NK-92 treated with Interleukin-12 subunit alpha and Interleukin-12 subunit beta, amount 100 ng/mL, for 24 hours (cell line): ENCODE data around the gene PKNOX2.

Experiments
- DNase-seq: peaks from one replicate; lab custom pipeline; 2025; lab: John Stamatoyannopoulos, UW

Gene PKNOX2

DNA sequence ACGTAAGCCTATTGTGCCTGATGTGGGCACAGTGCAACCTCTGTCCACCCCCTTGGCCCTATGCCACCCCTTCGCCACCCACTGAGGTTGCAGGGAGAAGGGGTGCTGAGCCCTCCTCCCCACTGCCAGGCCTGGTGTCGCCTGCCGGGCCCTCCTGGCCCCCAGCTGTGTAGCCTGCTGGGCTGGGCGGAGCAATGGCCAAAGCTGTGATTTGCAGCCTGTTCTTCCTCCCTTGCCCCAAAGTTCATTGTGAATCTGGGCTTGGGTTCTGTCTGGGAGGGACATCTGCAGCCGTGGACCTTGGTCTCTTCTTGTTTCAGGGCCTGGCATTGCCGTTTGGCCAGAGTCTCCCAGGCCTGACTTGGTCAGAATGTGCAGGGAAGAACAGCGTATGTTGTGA, 121.9 kb downstream of the PKNOX2 start:
- DNase-seq: no peak

DNA sequence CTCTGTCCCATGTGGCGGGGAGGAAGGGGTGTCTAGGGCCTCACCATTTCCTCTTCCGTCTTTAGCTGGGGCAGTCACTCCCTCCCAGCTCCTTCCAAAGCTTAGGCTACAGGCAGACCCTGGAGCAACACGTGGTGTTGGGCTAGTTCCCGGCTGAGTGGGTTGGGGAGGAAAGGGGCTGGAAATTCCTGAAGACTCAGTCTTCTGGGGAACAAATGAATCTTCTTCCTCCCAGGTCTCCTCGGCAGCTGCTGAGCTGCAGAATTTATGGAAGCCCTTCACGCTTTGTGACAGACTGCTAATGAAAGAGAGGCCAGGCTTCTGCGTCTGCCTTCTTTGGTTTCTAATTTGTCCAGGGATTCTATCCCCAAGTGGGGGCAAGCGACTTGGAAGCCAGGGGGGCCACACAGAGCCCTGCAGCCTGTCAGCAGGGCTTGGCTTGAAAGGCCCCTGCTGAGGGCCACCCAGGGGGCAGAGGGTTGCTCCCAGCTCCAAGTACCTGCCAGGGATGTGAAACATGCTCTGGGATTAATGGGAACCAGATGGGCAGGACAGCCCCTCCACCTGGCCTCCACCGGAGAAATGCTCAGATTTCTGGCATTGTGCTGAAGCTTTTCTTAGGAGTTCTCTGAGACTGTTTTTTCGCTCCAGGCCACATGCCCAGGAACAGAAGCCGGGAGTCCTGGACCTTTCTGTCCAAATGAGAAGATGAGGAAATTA, 123.1 kb downstream of the PKNOX2 start:
- DNase-seq: no peak

DNA sequence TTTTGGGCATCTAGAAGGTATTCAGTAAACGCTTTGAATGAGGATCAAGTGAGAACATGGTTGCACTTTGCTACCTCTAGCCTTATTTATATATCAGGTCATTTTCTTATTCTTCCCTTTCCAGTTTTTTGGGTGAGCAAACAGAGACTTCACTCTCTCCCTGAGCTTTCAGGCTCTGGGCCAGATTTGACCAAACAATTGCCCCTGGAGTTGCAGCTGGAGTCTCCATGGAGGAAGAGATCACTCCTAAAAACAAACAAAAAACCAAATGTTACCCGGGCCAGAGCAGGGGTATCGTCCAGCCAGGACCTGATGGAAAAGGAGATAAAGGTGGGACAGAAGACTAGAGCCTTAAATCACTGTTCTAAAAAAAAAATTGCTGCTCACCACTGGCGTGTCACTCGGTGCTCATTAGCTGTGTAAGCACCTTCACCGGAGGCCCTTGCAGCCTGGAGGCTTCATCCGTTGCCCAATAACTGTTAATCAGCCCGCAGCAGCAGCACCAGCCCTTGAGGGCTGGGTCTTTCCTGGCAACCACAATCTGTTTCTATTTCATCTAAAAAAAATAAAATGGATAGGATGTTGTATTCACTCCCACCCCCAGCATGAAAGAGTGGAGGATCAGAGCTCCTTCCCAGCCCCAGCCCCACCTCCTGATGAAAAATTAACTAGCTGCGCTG, 125.0 kb downstream of the PKNOX2 start:
- no peak for DNase-seq

GRCh38 chr11:125290263-125290662, 125.7 kb downstream of the PKNOX2 start:
- no peak for DNase-seq

GRCh38 chr11:125292100-125292499, 127.5 kb downstream of the PKNOX2 start:
- no peak for DNase-seq

- no peak for DNase-seq
Measured at GRCh38 chr11:125293596-125293995, 129.0 kb downstream of the PKNOX2 start.

DNA sequence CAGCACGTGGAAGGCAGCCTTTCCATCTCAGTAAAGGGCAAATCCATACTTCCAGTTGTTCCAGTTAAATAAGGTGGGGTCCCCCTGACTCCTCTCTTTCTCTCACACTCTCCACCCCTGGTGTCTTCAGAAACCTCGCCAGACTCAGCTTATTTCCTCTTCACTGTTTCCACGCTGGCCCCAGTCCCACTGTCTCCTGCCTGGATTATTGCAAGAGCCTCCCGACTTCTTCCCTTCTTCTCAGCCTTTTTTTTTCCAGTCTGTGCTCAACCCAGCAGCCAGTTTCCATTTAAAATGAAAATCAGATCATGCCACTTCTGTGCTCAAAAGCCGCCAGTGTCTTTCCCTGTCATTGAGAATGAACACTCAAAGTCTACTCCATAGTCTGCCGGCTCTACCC, 131.4 kb downstream of the PKNOX2 start:
- DNase-seq: no peak

DNA sequence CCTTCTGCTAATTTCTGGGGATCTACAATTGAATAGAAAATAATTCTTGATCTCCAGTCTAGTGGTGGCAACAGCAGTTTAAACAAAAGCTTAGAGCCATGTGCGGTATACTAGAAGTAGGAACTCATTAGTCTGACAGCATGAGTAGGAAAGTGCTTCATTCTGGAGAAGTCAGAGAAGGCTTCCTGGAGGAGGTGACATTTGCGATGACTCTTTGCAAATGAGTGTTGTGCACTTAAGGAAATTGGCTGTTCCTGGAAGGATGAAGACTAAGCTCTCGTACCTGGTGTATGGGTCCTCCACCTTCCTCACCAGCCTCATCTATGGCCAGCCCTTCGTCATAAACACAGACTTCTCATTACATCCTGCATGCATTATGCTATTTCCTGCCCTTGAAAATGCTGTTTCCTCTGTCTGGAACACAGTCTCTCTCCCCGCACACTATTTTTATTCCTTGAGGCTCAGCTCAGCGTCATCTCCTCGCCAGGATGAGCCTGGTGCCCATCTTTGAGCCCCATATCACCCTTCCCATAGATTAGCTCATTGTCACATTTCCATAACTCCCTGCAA, 132.9 kb downstream of the PKNOX2 start:
- no peak for DNase-seq

DNA sequence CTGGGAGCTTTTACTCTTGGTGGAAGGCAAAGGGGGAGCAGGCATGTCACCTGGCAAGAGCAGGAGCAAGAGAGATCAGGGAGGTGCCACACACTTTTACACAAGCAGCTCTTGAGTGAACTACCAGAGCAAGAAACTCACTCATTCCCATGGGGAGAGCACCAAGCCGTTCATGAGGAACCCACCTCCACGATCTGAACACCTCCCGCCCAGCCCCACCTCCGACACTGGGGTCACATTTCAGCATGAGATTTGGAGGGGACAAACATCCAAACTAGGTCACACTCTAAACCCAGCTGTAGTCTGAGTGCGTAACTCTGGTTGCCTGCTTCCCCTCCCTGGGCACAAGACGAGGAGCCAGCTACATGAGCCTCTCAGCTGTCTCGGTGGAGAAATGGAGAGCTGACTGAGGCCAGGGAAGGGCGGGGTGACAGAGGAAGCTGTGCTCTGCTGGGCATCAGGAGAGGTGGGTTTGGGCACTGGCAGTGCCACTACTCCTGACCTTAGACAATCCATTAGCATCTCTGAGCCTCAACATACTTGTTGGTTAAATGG, 134.6 kb downstream of the PKNOX2 start:
- DNase-seq: no peak

GRCh38 chr11:125299821-125300220, 135.3 kb downstream of the PKNOX2 start:
- DNase-seq: no peak

DNA sequence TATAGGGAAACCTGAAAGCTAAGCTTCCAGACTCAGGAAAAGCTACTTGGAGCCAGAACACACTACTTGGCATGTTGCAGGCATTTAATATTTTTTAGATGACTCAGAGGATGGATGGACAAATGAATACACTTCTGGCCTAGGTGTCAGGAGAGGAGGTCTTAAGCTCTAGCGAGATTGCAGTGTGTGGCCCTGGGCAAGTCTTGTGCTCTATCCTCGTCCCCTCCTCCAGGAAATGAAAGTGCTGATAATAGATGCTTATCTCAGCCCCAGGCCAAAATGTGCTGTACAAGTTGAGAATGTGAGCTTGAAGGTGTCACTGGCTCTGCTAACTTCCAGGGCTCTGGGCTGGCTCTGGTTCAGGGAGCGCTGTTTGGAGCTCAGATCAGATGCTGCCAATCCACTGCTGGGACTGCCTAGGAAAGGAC, 136.3 kb downstream of the PKNOX2 start:
- DNase-seq: no peak

GRCh38 chr11:125301346-125301745, 136.8 kb downstream of the PKNOX2 start:
- no peak for DNase-seq

DNA sequence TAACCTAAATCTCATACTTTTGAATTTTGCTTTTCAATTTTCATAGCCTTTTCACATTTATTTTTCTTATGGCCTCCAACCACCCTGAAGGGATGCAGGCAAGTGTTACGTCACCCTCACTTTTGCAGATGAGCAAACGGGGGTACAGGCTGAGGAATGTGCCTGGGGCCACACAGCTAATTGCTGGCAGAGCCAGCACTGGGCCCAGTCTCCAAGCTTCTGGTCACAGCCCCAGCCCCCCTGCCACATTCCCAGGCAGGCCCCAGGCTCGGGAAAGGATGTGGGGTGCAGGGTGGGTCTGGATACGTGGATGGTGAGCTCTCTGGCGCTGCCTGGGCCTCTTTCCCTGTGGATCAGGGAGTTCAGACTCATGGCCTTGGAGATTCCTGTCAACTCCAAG, 138.6 kb downstream of the PKNOX2 start:
- no peak for DNase-seq

DNA sequence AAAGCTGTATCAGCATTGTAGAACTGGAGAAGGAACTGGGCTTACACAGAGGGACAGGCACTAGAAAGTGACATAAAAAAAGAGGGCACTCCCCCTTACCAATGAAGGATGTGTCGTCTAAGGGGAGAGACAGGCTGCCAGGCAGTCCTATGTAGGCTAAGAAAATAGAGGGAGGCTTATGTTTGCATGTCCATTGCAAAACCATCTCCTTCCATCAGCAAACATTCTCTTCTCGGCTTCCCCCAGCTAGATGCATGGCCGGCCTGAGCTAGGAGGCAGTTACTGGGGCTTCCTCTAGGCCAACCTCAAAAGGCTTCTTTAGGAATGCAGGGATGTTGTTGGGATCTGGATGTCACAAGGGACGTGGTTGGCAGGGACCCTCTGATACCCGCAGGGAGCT, 139.1 kb downstream of the PKNOX2 start:
- DNase-seq: no peak

GRCh38 chr11:125304136-125304535, 139.6 kb downstream of the PKNOX2 start:
- no peak for DNase-seq

DNA sequence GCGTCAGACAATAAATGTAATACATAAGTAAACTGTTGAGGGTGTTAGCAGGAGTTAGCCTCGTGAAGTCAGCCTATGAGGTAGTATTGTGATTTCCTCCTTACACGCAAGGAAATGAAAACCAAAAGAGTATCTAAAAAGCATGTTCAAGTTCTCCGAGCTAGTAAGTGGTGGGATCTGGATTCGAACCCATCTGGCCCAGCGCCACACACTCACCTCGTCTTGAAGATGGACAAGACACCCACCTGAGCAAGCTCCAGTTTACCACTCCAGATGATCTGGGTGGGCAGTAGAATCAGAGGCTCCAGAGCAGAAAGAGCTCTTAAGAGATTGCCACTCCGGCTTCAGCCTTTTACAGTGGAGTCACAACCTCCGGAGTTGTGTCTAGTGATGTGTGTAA, 140.3 kb downstream of the PKNOX2 start:
- DNase-seq: no peak

DNA sequence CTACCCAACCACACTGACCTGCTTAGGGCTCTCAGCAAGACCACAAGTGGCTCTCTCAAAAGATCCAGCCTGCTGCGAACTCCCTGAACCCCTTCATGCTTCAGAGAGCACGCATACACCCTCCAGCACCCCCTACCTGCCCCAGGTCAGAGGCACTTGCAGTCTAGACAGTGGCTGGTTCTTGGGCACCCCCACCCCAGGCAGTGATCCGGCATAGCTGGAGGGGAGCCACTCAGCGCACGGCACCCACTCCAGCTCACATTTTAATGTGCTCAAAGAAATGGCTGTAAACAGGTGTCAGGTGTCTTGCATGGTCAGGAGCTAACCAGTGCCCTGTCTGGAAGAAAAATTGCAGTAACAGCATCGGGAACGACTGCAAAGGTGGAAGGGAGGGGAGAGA, 140.8 kb downstream of the PKNOX2 start:
- DNase-seq: no peak

DNA sequence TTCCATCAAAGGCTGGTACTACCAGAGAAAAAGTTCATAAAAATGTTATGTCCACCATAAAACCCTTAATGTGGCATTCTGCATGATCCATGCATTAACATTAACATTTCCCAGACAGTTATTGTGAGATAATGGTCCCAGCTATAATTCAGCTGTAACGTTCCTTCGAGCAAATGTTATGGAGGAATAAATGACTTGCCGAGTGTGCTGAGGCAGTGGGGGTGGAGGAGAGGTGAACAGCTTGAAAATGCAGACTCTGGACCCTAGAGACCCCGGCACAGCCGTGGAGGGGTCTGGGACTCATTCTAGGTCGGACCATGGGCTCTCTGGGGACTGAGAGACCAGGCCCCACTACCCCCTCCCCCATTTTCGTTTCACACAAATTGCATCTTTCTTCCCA, 141.9 kb downstream of the PKNOX2 start:
- DNase-seq: no peak

- DNase-seq: no peak
Measured at GRCh38 chr11:125308246-125308645, 143.7 kb downstream of the PKNOX2 start.

DNA sequence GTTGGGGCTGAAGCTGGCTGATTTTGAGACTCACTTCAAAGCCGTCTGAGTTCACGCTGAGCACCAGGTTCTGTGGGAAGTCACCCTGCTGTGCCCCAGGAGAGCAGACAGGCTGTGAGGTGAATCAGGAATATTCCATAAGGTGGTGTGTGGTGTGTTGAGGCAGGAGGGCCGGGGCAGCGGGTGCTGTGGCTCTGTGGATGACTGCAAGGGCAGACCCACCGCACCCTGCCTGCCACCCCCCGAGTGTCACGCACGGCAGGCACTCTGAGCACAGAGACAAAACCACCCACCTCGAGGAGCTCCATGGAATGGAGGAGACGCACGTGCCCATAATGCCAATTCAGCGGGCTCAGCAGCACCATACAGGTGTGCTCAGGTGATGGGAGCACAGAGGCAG, 147.8 kb downstream of the PKNOX2 start:
- no peak for DNase-seq

DNA sequence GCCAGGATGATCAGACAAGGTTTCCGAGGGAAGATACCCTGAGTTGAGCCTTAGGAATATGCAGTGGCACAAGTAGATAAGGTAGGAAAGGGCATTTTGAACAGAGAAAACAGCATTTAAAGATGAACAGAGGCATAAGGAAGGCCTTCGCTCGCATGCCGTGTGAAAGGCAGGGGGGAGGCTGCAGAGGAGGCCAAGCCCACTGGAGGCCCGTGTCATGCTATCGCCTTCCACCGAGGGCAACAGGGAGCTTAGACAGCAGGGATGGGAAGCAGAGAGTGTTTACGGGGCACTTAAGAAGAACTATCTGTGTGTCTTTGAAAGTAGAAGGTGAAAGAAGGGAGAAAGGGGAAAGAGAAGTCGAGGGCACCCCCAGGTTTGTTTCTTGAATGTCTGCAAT, 148.3 kb downstream of the PKNOX2 start:
- DNase-seq: no peak

- DNase-seq: no peak
Measured at GRCh38 chr11:125313271-125314219, 149.0 kb downstream of the PKNOX2 start.
